ENCODE measurements around the gene COLQ.
"Not testable (repeated sequence)": the region's sequence is repeated elsewhere in the genome, so short reads cannot be mapped to it uniquely, and the experiment has no call there.

- TF ChIP-seq CTCF (conservative IDR thresholded peaks at IDR 0.05; ENCODE audit: low read depth, low read length); EZH2 (IDR thresholded peaks at IDR 0.05; ENCODE audit: low read length, unreplicated experiment); EZH2phosphoT487 (IDR thresholded peaks at IDR 0.05; ENCODE audit: borderline replicate concordance, low read length): not testable (repeated sequence)
Measured at GRCh38 chr3:15532614-15533013, 11.1 kb upstream of the COLQ start.
